Esophagus squamous epithelium (tissue), 5 donors: ENCODE results near the gene MED13L. TPM values are rescaled to one million over a fixed set of nuclear protein-coding genes. Genes with fewer than 3 reads are reported as not detected.

Experiments used
- DNase-seq: peaks from one replicate; lab custom pipeline; 2025; lab: John Stamatoyannopoulos, UW
- H3K27ac ChIP-seq, 4 donors: fragments of 200-600 bp; sonication (generic); one replicate each; pipeline ENCODE4 v1.5.1; 2016 to 2019; ENCODE audit warnings: mild to moderate bottlenecking in 1 of 4
- H3K27me3 ChIP-seq, 4 donors: fragments of 200-600 bp; sonication (generic); 1 replicate in 3 of 4; 2 replicates in 1 of 4; pipeline versions ENCODE4 v1.5.1 to v1.6.0; 2017 to 2021; ENCODE audit warnings: antibody characterized with exemption in 1 of 4
- H3K36me3 ChIP-seq, 3 donors: fragments of 200-600 bp; sonication (generic); one replicate each; pipeline ENCODE4 v1.5.1; 2016 to 2019
- H3K4me1 ChIP-seq, 3 donors: fragments of 200-600 bp; sonication (generic); one replicate each; pipeline ENCODE4 v1.5.1; 2017 to 2019
- H3K4me3 ChIP-seq, 4 donors: fragments of 200-600 bp; sonication (generic); 1 replicate in 3 of 4; 2 replicates in 1 of 4; pipeline ENCODE4 v1.5.1; 2016 to 2019; ENCODE audit warnings: mild to moderate bottlenecking in 2 of 4, moderate library complexity in 1 of 4
- H3K9me3 ChIP-seq, 3 donors: fragments of 200-600 bp; sonication (generic); one replicate each; pipeline ENCODE4 v1.5.1; 2016 to 2019
- CTCF ChIP-seq, 6 experiments: fragments of 450-650 bp in 4 of 6; fragments of 200-600 bp in 2 of 6; sonication (generic) in 2 of 6; IDR thresholded peaks; one replicate each; pipeline ENCODE4 v1.5.1; 2016 to 2019; ENCODE audit warnings: antibody characterized with exemption in 6 of 6, mild to moderate bottlenecking in 4 of 6, moderate library complexity in 4 of 6
- POLR2A ChIP-seq, 4 donors: fragments of 450-650 bp; IDR thresholded peaks; one replicate each; pipeline ENCODE4 v1.6.1; 2017; ENCODE audit warnings: antibody characterized with exemption in 4 of 4, mild to moderate bottlenecking in 4 of 4, moderate library complexity in 3 of 4
- WGBS, 2 donors: methylation state at CpG; one replicate each; pipeline ENCODE4 v1.1.5; 2018; 5-methylcytosine and 5-hydroxymethylcytosine counted together
- intact Hi-C: fragments of 100-400 bp; cut with DNase I; formaldehyde crosslinking; loops from one replicate; pipeline ENCODE4 v1.15.0; 2022
- total RNA-seq, 4 donors: library from RNA; depleted of rRNA; stranded (reverse); fragments of >200 nt; gene quantifications; one replicate each; pipeline ENCODE4 v1.1.0, GENCODE V29; 2016
- donor health status: DM: yes; HTN: yes; CAD: no.

MED13L gene
- total RNA-seq, 4 donors from 2014 or later: 52.2 to 137 (median 62.1) TPM

DNA sequence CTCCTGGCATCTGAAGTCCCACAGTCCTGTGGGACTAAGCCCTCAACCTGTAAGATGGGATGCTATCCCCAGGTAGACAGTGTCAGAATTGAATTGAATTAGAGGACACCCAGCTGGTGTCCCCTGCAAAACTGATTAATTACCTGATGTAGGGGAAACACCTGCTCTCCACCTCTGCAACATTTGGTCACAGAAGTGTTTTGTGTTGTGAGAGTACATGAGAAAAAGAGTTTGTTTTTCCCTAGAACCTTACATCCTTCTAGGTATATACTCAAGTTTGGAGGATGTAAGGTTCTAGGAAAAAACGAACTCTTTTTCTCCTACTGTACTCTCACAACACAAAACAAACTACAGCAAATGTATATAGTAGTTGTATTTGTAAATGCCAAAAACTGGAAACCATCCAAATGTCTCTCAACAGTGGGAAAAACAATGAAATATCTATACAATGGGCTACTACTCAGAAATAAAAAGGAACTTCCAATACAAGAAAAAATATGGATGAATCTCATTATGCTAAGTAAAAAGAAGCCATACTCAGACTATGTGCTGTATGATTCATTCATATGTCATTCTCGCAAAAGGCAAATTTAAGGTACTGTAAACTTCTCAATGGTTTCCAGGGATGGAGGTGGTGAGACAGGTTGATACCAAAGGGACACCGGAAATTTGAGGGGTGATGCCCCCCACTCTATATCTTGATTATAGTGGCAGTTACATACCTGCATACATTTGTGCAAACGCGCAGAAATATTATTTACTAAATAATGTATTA lies 160.7 kb downstream of the MED13L start:
- Histone ChIP-seq H3K27ac (no peak overlapping the region), H3K9me3 (no peaks in the 10 kb centered on the region), H3K4me1 (peaks cover 5 to 44% (median 14%) of the 10 kb centered on the region in 3 donors), H3K27me3 (no peaks in the 10 kb centered on the region), H3K4me3 (no peak overlapping the region), H3K36me3 (no peaks in the 10 kb centered on the region)
- no peak for TF ChIP-seq CTCF (IDR thresholded peaks at IDR 0.05)
- TF ChIP-seq POLR2A (IDR thresholded peaks at IDR 0.05): no peak
- no peak for DNase-seq
- WGBS, 2 donors: 86 to 88% methylated on average over 5 of the region's 5 CpGs
- intact Hi-C loops: no loop called here

DNA sequence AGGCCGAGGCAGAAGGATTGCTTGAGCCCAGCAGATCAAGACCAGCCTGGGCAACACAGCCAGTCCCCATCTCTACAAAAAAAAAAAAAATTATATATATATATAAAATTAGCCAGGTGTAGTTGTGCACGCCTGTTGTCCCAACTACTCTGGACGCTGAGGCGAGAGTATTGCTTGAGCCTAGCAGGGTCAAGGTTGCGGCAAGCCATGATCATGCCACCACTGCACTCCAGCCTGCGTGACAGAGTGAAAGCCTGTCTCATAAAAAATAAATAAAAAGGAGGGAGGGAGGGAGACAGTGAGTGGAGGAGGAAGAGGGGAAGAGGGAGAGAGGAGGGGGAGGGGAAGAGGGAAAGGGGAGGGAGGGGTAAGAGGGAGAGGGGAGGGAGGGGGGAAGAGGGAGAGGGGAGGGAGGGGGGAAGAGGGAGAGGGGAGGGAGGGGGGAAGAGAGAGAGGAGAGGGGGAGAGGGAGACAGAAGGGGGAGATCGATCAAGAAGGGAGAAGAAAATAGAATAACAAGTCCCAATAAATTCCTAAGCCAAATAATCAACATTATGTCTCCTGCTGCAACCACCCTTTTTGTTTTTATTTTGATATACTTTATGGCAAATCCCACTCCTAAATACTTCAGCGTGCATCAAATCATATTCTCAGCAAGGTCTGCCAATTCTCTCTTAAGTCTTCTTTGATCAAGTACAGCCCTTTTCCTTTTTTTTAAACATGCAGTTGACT lies 163.9 kb downstream of the MED13L start:
- Histone ChIP-seq H3K27ac (no peak overlapping the region), H3K9me3 (no peaks in the 10 kb centered on the region), H3K4me1 (peaks cover 0 to 29% (median 0%) of the 10 kb centered on the region in 3 donors), H3K4me3 (no peak overlapping the region), H3K27me3 (no peaks in the 10 kb centered on the region), H3K36me3 (no peaks in the 10 kb centered on the region)
- no peak for TF ChIP-seq POLR2A (IDR thresholded peaks at IDR 0.05)
- TF ChIP-seq CTCF (IDR thresholded peaks at IDR 0.05): no peak
- intact Hi-C loops: no loop called here
- WGBS, 2 donors: 84 to 87% methylated on average over 8 of the region's 8 CpGs
- DNase-seq: no peak

DNA sequence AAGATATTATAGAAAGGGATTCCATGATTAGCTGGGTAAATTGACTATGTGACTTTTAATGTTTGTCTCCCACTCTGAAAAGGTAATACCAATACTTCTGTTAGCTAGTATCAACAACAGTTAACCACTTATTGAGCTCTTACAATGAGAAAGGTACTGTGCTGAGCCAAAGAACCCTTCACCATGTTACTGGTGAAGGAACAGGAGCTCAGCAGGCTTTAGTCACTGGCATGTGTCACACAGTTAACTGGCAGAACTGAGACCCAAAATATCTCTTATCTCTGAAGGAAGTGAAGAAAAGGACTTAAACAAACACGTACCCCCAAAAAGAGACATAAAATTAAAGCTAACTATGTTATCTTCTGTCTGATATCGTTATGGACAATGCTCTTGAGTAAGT lies 170.6 kb downstream of the MED13L start:
- Histone ChIP-seq H3K27me3 (no peaks in the 10 kb centered on the region), H3K9me3 (no peaks in the 10 kb centered on the region), H3K36me3 (peaks cover 0 to 14% (median 0%) of the 10 kb centered on the region in 3 donors), H3K4me1 (peaks cover 0 to 17% (median 0%) of the 10 kb centered on the region in 3 donors), H3K27ac (no peak overlapping the region), H3K4me3 (no peak overlapping the region)
- WGBS, 2 donors: 87 to 96% methylated on average over 2 of the region's 2 CpGs
- DNase-seq: no peak
- intact Hi-C loops: no loop called here
- TF ChIP-seq CTCF (IDR thresholded peaks at IDR 0.05) (no peak), POLR2A (IDR thresholded peaks at IDR 0.05) (no peak)

- intact Hi-C loops: no loop called here
- Histone ChIP-seq H3K9me3 (no peaks in the 10 kb centered on the region), H3K27me3 (no peaks in the 10 kb centered on the region), H3K4me3 (no peak overlapping the region), H3K4me1 (peaks cover 0 to 10% (median 0%) of the 10 kb centered on the region in 3 donors), H3K27ac (no peak overlapping the region), H3K36me3 (peaks cover 0 to 14% (median 0%) of the 10 kb centered on the region in 3 donors)
- no peak for DNase-seq
- 92% methylated on average over 2 of the region's 2 CpGs for WGBS, 2 donors
- TF ChIP-seq POLR2A (IDR thresholded peaks at IDR 0.05): no peak
- no peak for TF ChIP-seq CTCF (IDR thresholded peaks at IDR 0.05)
Measured at GRCh38 chr12:116104167-116104767, 173.2 kb downstream of the MED13L start.
